H1 (cell line): ENCODE results near the gene STXBP2. TPM values are rescaled to one million over a fixed set of nuclear protein-coding genes. Genes with fewer than 3 reads are reported as not detected.

Source experiments
- RFX5 ChIP-seq: IDR thresholded peaks from 2 replicates; pipeline ENCODE4 v1.6.1; 2011; ENCODE audit warnings: low read depth, low read length, improper control_type of control experiment, borderline replicate concordance
- SIX5 ChIP-seq: IDR thresholded peaks from 2 replicates; pipeline ENCODE4 v1.6.1; 2011; ENCODE audit warnings: mild to moderate bottlenecking, low read depth, low read length
- polyA plus RNA-seq, 7 experiments: library from polyadenylated mRNA; depleted of rRNA in 3 of 7; stranded (reverse) in 5 of 7; unstranded in 2 of 7; fragments of >200 nt in 5 of 7; fragments of 200-250 nt in 2 of 7; gene quantifications; 1 replicate in 5 of 7; 2 replicates in 1 of 7; 4 replicates in 1 of 7; pipeline versions ENCODE4 v1.2.1 to v1.2.3, GENCODE V29; 2011 to 2013; ENCODE audit warnings: missing spikeins in 2 of 7, mixed read lengths in 2 of 7
- total RNA-seq: library from RNA; stranded (reverse); fragmentation: NEBNext Ultra II Directional; extraction: Animal tissue kit (Norgen Biotek cat#: 25700); gene quantifications from 2 replicates; pipeline ENCODE4 v1.2.1, GENCODE V29; 2021

The STXBP2 gene
- total and polyA plus RNA-seq, 2 of the 8 experiments (the other 6 are each of a cell fraction or from before 2014, with no cell fraction given), result 52.9 to 53.8 TPM

- TF ChIP-seq SIX5 (no peak), RFX5 (no peak)
Observed at GRCh38 chr19:7657131-7657751, 20.3 kb downstream of the STXBP2 start (continued).
